ENCODE measurements around the gene USH2A.

Gene USH2A

GRCh38 chr1:215772151-215772550 lies 651.1 kb downstream of the USH2A start:
- DNase-seq, result no peak

- no peak for DNase-seq
Observed at GRCh38 chr1:215768303-215768702, 654.9 kb downstream of the USH2A start.

GRCh38 chr1:215767761-215768160 lies 655.5 kb downstream of the USH2A start:
- no peak for DNase-seq

- DNase-seq, result no peak
Observed at GRCh38 chr1:215766521-215766920, 656.7 kb downstream of the USH2A start.

GRCh38 chr1:215765833-215766232 lies 657.4 kb downstream of the USH2A start:
- DNase-seq, result no peak

- DNase-seq, result no peak
Observed at GRCh38 chr1:215761446-215761845, 661.8 kb downstream of the USH2A start.

- no peak for DNase-seq
Observed at GRCh38 chr1:215754112-215754511, 669.1 kb downstream of the USH2A start.

GRCh38 chr1:215749414-215749813 lies 673.8 kb downstream of the USH2A start:
- no peak for DNase-seq

- DNase-seq, result no peak
Observed at GRCh38 chr1:215748431-215748830, 674.8 kb downstream of the USH2A start.

- no peak for DNase-seq
Observed at GRCh38 chr1:215744419-215744818, 678.8 kb downstream of the USH2A start.

GRCh38 chr1:215739025-215739424 lies 684.2 kb downstream of the USH2A start:
- DNase-seq, result no peak

- DNase-seq, result no peak
Observed at GRCh38 chr1:215731699-215732098, 691.5 kb downstream of the USH2A start.

- no peak for DNase-seq
Observed at GRCh38 chr1:215730600-215730999, 692.6 kb downstream of the USH2A start.

GRCh38 chr1:215728169-215728568 lies 695.1 kb downstream of the USH2A start:
- no peak for DNase-seq

GRCh38 chr1:215720126-215720525 lies 703.1 kb downstream of the USH2A start:
- DNase-seq, result no peak

- no peak for DNase-seq
Observed at GRCh38 chr1:215719552-215719951, 703.7 kb downstream of the USH2A start.

GRCh38 chr1:215718575-215719287 lies 704.5 kb downstream of the USH2A start:
- DNase-seq, result no peak

- DNase-seq, result no peak
Observed at GRCh38 chr1:215717677-215718426, 705.4 kb downstream of the USH2A start.

GRCh38 chr1:215710899-215711225 lies 712.4 kb downstream of the USH2A start:
- no peak for DNase-seq

GRCh38 chr1:215710036-215710898 lies 713.0 kb downstream of the USH2A start:
- DNase-seq, result no peak

- no peak for DNase-seq
Observed at GRCh38 chr1:215704089-215704860, 719.0 kb downstream of the USH2A start.

- DNase-seq, result no peak
Observed at GRCh38 chr1:215682232-215682631, 741.0 kb downstream of the USH2A start.

Data from right kidney (tissue), 1 donor.